ENCODE data around the gene MLIP. TPM values are rescaled to one million over a fixed set of nuclear protein-coding genes. Genes with fewer than 3 reads are reported as not detected.

The MLIP gene
- total RNA-seq, 1 experiment from 2014 or later = not detected

DNA sequence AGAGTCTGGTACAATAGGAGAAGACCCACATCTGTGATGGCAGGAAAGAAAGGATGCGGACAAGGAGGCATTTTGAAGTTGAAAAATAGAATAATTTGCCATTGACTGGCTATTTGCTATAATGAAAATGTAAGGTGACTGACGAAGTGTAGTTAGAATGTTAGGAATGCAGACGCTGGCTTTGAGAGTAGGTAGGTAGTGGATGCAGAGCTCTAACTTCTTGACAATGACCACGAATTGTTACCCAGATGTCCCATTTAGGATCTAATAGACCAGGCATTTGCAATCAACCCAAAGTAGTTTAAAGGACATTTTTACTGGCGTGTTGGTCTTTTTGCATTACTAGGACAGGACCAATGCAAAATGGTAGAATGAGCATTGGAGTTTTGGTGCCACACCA lies 14.2 kb downstream of the MLIP start:
- Histone ChIP-seq H3K27ac (ENCODE audit: low read length) (no peak overlapping the region), H3K4me3 (ENCODE audit: low read depth in 2 of 2, low read length in 2 of 2) (no peak overlapping the region), H3K4me1 (ENCODE audit: control insufficient read depth, insufficient read depth, low read length) (no peaks in the 10 kb centered on the region), H3K27me3 (ENCODE audit: control insufficient read depth, insufficient read depth, low read length) (no peaks in the 10 kb centered on the region), H3K36me3 (ENCODE audit: control insufficient read depth, insufficient read depth, low read length) (no peaks in the 10 kb centered on the region), H3K9me3 (ENCODE audit: control insufficient read depth, insufficient read depth, low read depth, low read length) (no peaks in the 10 kb centered on the region)
- intact Hi-C loops (cut with micrococcal nuclease; ENCODE audit: unreplicated experiment) = no loop called here
- ChIA-PET POLR2A (no interaction called here), CTCF (no interaction called here)
- ATAC-seq (no peak), DNase-seq (ENCODE audit: low read depth, low spot score) (no peak)
- TF ChIP-seq, protein P1, sequence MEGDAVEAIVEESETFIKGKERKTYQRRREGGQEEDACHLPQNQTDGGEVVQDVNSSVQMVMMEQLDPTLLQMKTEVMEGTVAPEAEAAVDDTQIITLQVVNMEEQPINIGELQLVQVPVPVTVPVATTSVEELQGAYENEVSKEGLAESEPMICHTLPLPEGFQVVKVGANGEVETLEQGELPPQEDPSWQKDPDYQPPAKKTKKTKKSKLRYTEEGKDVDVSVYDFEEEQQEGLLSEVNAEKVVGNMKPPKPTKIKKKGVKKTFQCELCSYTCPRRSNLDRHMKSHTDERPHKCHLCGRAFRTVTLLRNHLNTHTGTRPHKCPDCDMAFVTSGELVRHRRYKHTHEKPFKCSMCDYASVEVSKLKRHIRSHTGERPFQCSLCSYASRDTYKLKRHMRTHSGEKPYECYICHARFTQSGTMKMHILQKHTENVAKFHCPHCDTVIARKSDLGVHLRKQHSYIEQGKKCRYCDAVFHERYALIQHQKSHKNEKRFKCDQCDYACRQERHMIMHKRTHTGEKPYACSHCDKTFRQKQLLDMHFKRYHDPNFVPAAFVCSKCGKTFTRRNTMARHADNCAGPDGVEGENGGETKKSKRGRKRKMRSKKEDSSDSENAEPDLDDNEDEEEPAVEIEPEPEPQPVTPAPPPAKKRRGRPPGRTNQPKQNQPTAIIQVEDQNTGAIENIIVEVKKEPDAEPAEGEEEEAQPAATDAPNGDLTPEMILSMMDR (IDR thresholded peaks at IDR 0.05) = no peak
- TF ChIP-seq REST (IDR thresholded peaks at IDR 0.05; ENCODE audit: insufficient read depth in 1 of 2, low read depth in 2 of 2, low read length in 1 of 2) (no peak), TCF7L2 (IDR thresholded peaks at IDR 0.05; ENCODE audit: low read depth, low read length) (no peak), SIN3A (IDR thresholded peaks at IDR 0.05; ENCODE audit: borderline replicate concordance, insufficient read depth, low read depth, low read length) (no peak), POLR2AphosphoS5 (IDR thresholded peaks at IDR 0.05; ENCODE audit: low read depth, low read length) (no peak)
- in situ Hi-C loops (cut with HindIII; ENCODE audit: low pct_unique_long_range_greater_than_20kb, low sequenced_read_pairs) = no loop called here
- BruUV-seq (replicated peaks) = no TSS peak

GRCh38 chr6:54130179-54130578 lies 18.9 kb downstream of the MLIP start:
- no peak for TF ChIP-seq POLR2AphosphoS5 (IDR thresholded peaks at IDR 0.05; ENCODE audit: low read depth, low read length)
- TF ChIP-seq SIN3A (IDR thresholded peaks at IDR 0.05; ENCODE audit: borderline replicate concordance, insufficient read depth, low read depth, low read length) = no peak
- TF ChIP-seq TCF7L2 (IDR thresholded peaks at IDR 0.05; ENCODE audit: low read depth, low read length) = no peak
- no peak for TF ChIP-seq REST (IDR thresholded peaks at IDR 0.05; ENCODE audit: insufficient read depth in 1 of 2, low read depth in 2 of 2, low read length in 1 of 2)
- TF ChIP-seq, protein P1 (IDR thresholded peaks at IDR 0.05) = no peak
- Histone ChIP-seq H3K27ac (ENCODE audit: low read length) (no peak overlapping the region), H3K9me3 (ENCODE audit: control insufficient read depth, insufficient read depth, low read depth, low read length) (no peaks in the 10 kb centered on the region), H3K4me1 (ENCODE audit: control insufficient read depth, insufficient read depth, low read length) (no peaks in the 10 kb centered on the region), H3K27me3 (ENCODE audit: control insufficient read depth, insufficient read depth, low read length) (no peaks in the 10 kb centered on the region), H3K4me3 (ENCODE audit: low read depth in 2 of 2, low read length in 2 of 2) (no peak overlapping the region), H3K36me3 (ENCODE audit: control insufficient read depth, insufficient read depth, low read length) (no peaks in the 10 kb centered on the region)
- ChIA-PET POLR2A (no interaction called here), CTCF (no interaction called here)
- intact Hi-C loops (cut with micrococcal nuclease; ENCODE audit: unreplicated experiment) = no loop called here
- in situ Hi-C loops (cut with HindIII; ENCODE audit: low pct_unique_long_range_greater_than_20kb, low sequenced_read_pairs) = no loop called here
- ATAC-seq (no peak), DNase-seq (ENCODE audit: low read depth, low spot score) (no peak)
- no TSS peak for BruUV-seq (replicated peaks)
